Measurements from ENCODE around the gene MCEMP1. TPM values are rescaled to one million over a fixed set of nuclear protein-coding genes. Genes with fewer than 3 reads are reported as not detected.
A peak's percentile ranks its signal among the peaks of the same experiment; 100 is the strongest.

Gene MCEMP1
- total RNA-seq, 1 donor from 2014 or later = 184 TPM

GRCh38 chr19:7637374-7638256 is 39.3 kb upstream of the MCEMP1 start:
- Histone ChIP-seq H3K4me3 (peak overlapping the region; percentile 86), H3K27me3 (ENCODE audit: low read depth) (peaks cover 7% of the 10 kb centered on the region), H3K36me3 (peaks cover 19% of the 10 kb centered on the region), H3K27ac (peak overlapping the region; percentile 96), H3K9me3 (no peaks in the 10 kb centered on the region), H3K4me1 (peaks cover 30% of the 10 kb centered on the region)
- TF ChIP-seq CTCF (IDR thresholded peaks at IDR 0.05) = no peak
- ATAC-seq (peak; percentile 77 to 83), DNase-seq (peak; percentile 89)
- intact Hi-C loops (cut with DNase I) = no loop called here

- DNase-seq (no peak), ATAC-seq (no peak)
- H3K27ac ChIP-seq = no peak overlapping the region
- peaks cover 30% of the 10 kb centered on the region for H3K4me1 ChIP-seq
- peaks cover 17% of the 10 kb centered on the region for H3K36me3 ChIP-seq
- TF ChIP-seq CTCF (IDR thresholded peaks at IDR 0.05) = no peak
- intact Hi-C loops (cut with DNase I) = no loop called here
- peaks cover 7% of the 10 kb centered on the region for H3K27me3 ChIP-seq (ENCODE audit: low read depth)
- H3K4me3 ChIP-seq = no peak overlapping the region
- H3K9me3 ChIP-seq = no peaks in the 10 kb centered on the region
Observed at GRCh38 chr19:7638802-7639465, 38.0 kb upstream of the MCEMP1 start.

- Histone ChIP-seq H3K27ac (no peak overlapping the region), H3K9me3 (no peaks in the 10 kb centered on the region), H3K36me3 (peaks cover 23% of the 10 kb centered on the region), H3K4me3 (no peak overlapping the region), H3K27me3 (ENCODE audit: low read depth) (peaks cover 7% of the 10 kb centered on the region), H3K4me1 (peaks cover 30% of the 10 kb centered on the region)
- TF ChIP-seq CTCF (IDR thresholded peaks at IDR 0.05) = no peak
- DNase-seq (no peak), ATAC-seq (no peak)
- intact Hi-C loops (cut with DNase I) = no loop called here
Observed at GRCh38 chr19:7639863-7640348, 37.0 kb upstream of the MCEMP1 start.

- Histone ChIP-seq H3K4me1 (peaks cover 30% of the 10 kb centered on the region), H3K27me3 (ENCODE audit: low read depth) (peaks cover 7% of the 10 kb centered on the region), H3K36me3 (peaks cover 26% of the 10 kb centered on the region), H3K4me3 (no peak overlapping the region), H3K9me3 (no peaks in the 10 kb centered on the region), H3K27ac (no peak overlapping the region)
- TF ChIP-seq CTCF (IDR thresholded peaks at IDR 0.05) = no peak
- intact Hi-C loops (cut with DNase I) = no loop called here
- ATAC-seq (no peak), DNase-seq (no peak)
Observed at GRCh38 chr19:7640803-7641202, 36.1 kb upstream of the MCEMP1 start.

GRCh38 chr19:7641290-7642276 is 35.3 kb upstream of the MCEMP1 start:
- Histone ChIP-seq H3K4me1 (peaks cover 23% of the 10 kb centered on the region), H3K36me3 (peaks cover 32% of the 10 kb centered on the region), H3K27me3 (ENCODE audit: low read depth) (peaks cover 7% of the 10 kb centered on the region), H3K27ac (no peak overlapping the region), H3K4me3 (no peak overlapping the region), H3K9me3 (no peaks in the 10 kb centered on the region)
- intact Hi-C loops (cut with DNase I) = no loop called here
- DNase-seq (no peak), ATAC-seq (no peak)
- TF ChIP-seq CTCF (IDR thresholded peaks at IDR 0.05) = no peak
